GM21825 (cell line): ENCODE data around the gene GBF1.

Experiments
- ATAC-seq: cut with Tn5 transposase; IDR thresholded peaks from one replicate; pipeline ENCODE4 v1.9.1; 2021; ENCODE audit warnings: mild to moderate bottlenecking, moderate library complexity; ENCODE audit not compliant: unreplicated experiment

Gene GBF1

GRCh38 chr10:102389894-102390293 lies 144.6 kb downstream of the GBF1 start:
- no peak for ATAC-seq

- no peak for ATAC-seq
These were observed 147.0 kb downstream of the GBF1 start for GRCh38 chr10:102392306-102392705.

- no peak for ATAC-seq
These were observed 148.2 kb downstream of the GBF1 start for GRCh38 chr10:102393411-102394078.

- peak; percentile 68 for ATAC-seq
These were observed 148.9 kb downstream of the GBF1 start for GRCh38 chr10:102394079-102394800.

- ATAC-seq = peak; percentile 5
These were observed 149.6 kb downstream of the GBF1 start for GRCh38 chr10:102394801-102395399.

- ATAC-seq = peak; percentile 35
These were observed 150.3 kb downstream of the GBF1 start, which contains the start of gene NFKB2 for GRCh38 chr10:102395400-102396316. NFKB2 (plus strand) TSS chr10:102395705; CDS start chr10:102395960, 255 bp downstream.

GRCh38 chr10:102396317-102396650 lies 151.0 kb downstream of the GBF1 start:
- no peak for ATAC-seq

- ATAC-seq = no peak
These were observed 151.4 kb downstream of the GBF1 start for GRCh38 chr10:102396730-102397151.

- ATAC-seq = no peak
These were observed 152.2 kb downstream of the GBF1 start for GRCh38 chr10:102397222-102398171.

GRCh38 chr10:102398172-102399020 lies 153.1 kb downstream of the GBF1 start:
- ATAC-seq = no peak

- peak; percentile 40 for ATAC-seq
These were observed 154.1 kb downstream of the GBF1 start for GRCh38 chr10:102399217-102400021.

- ATAC-seq = no peak
These were observed 154.7 kb downstream of the GBF1 start for GRCh38 chr10:102400076-102400475.

- ATAC-seq = no peak
These were observed 155.4 kb downstream of the GBF1 start for GRCh38 chr10:102400598-102401341.

GRCh38 chr10:102401342-102401654 lies 156.0 kb downstream of the GBF1 start:
- ATAC-seq = no peak

- no peak for ATAC-seq
These were observed 156.6 kb downstream of the GBF1 start for GRCh38 chr10:102401735-102402511.

GRCh38 chr10:102402512-102402896 lies 157.2 kb downstream of the GBF1 start:
- ATAC-seq = no peak

- no peak for ATAC-seq
These were observed 157.8 kb downstream of the GBF1 start for GRCh38 chr10:102403115-102403514.
